Ascending aorta (tissue), 2 donors: ENCODE measurements around the gene FNTB. TPM values are rescaled to one million over a fixed set of nuclear protein-coding genes. Genes with fewer than 3 reads are reported as not detected.
A peak's percentile ranks its signal among the peaks of the same experiment; 100 is the strongest.

Experiments used
- DNase-seq, 2 donors: peaks; one replicate each; pipeline ENCODE4 v3.0.0-alpha.2; 2019; ENCODE audit warnings: low spot score in 2 of 2
- H3K27ac ChIP-seq, 2 donors: fragments of 200-600 bp; sonication (generic); one replicate each; pipeline ENCODE4 v1.5.1; 2016 to 2017; ENCODE audit warnings: mild to moderate bottlenecking in 1 of 2
- H3K27me3 ChIP-seq: fragments of 200-600 bp; sonication (generic); one replicate; pipeline ENCODE4 v1.5.1; 2017
- H3K36me3 ChIP-seq, 2 donors: fragments of 200-600 bp; sonication (generic); one replicate each; pipeline ENCODE4 v1.5.1; 2016
- H3K4me1 ChIP-seq, 2 donors: fragments of 200-600 bp; sonication (generic); one replicate each; pipeline ENCODE4 v1.5.1; 2016 to 2017; ENCODE audit warnings: mild to moderate bottlenecking in 1 of 2
- H3K4me3 ChIP-seq, 2 donors: fragments of 200-600 bp; sonication (generic); one replicate each; pipeline ENCODE4 v1.5.1; 2016 to 2017; ENCODE audit warnings: mild to moderate bottlenecking in 1 of 2
- H3K9me3 ChIP-seq, 2 donors: fragments of 200-600 bp; sonication (generic); one replicate each; pipeline ENCODE4 v1.5.1; 2016
- CTCF ChIP-seq, 3 experiments: fragments of 200-600 bp in 2 of 3; fragments of 450-650 bp in 1 of 3; sonication (generic) in 2 of 3; IDR thresholded peaks; one replicate each; pipeline ENCODE4 v1.5.1; 2016 to 2019; ENCODE audit warnings: antibody characterized with exemption in 3 of 3, mild to moderate bottlenecking in 1 of 3, moderate library complexity in 1 of 3
- intact Hi-C: fragments of 100-400 bp; cut with DNase I; formaldehyde crosslinking; loops from one replicate; pipeline ENCODE4 v1.15.1; 2023
- total RNA-seq: library from RNA; depleted of rRNA; stranded (reverse); fragments of >200 nt; gene quantifications from one replicate; pipeline ENCODE4 v1.1.0, GENCODE V29; 2016

FNTB gene
- total RNA-seq, 1 donor from 2014 or later: 13.9 TPM

- DNase-seq: peak in 1 of 2 donors; percentile 5
- no peaks in the 10 kb centered on the region for H3K27me3 ChIP-seq
- no peaks in the 10 kb centered on the region for H3K9me3 ChIP-seq
- TF ChIP-seq CTCF (IDR thresholded peaks at IDR 0.05): no peak
- H3K4me1 ChIP-seq: no peaks in the 10 kb centered on the region
- H3K27ac ChIP-seq: no peak overlapping the region
- no peak overlapping the region for H3K4me3 ChIP-seq
- H3K36me3 ChIP-seq: peaks cover 3 to 19% of the 10 kb centered on the region in 2 donors
- intact Hi-C loops: no loop called here
These were observed 41.8 kb upstream of the FNTB start for GRCh38 chr14:64944861-64945260.

- H3K27me3 ChIP-seq: no peaks in the 10 kb centered on the region
- intact Hi-C loops: no loop called here
- H3K27ac ChIP-seq: no peak overlapping the region
- DNase-seq: peak in 1 of 2 donors; percentile 35
- H3K36me3 ChIP-seq: peaks cover 3 to 19% of the 10 kb centered on the region in 2 donors
- TF ChIP-seq CTCF (IDR thresholded peaks at IDR 0.05): no peak
- H3K4me3 ChIP-seq: no peak overlapping the region
- H3K4me1 ChIP-seq: no peaks in the 10 kb centered on the region
- no peaks in the 10 kb centered on the region for H3K9me3 ChIP-seq
These were observed 41.1 kb upstream of the FNTB start for GRCh38 chr14:64945431-64946178.

- H3K9me3 ChIP-seq: no peaks in the 10 kb centered on the region
- intact Hi-C loops: no loop called here
- no peaks in the 10 kb centered on the region for H3K27me3 ChIP-seq
- no peaks in the 10 kb centered on the region for H3K4me1 ChIP-seq
- TF ChIP-seq CTCF (IDR thresholded peaks at IDR 0.05): no peak
- peak in 1 of 2 donors; percentile 16 for DNase-seq
- no peak overlapping the region for H3K4me3 ChIP-seq
- no peak overlapping the region for H3K27ac ChIP-seq
- H3K36me3 ChIP-seq: peaks cover 3 to 19% of the 10 kb centered on the region in 2 donors
These were observed 40.2 kb upstream of the FNTB start for GRCh38 chr14:64946310-64947045.

- no peak overlapping the region for H3K27ac ChIP-seq
- intact Hi-C loops: no loop called here
- peaks cover 0 to 3% of the 10 kb centered on the region in 2 donors for H3K4me1 ChIP-seq
- H3K36me3 ChIP-seq: peaks cover 3 to 19% of the 10 kb centered on the region in 2 donors
- no peak for TF ChIP-seq CTCF (IDR thresholded peaks at IDR 0.05)
- no peaks in the 10 kb centered on the region for H3K27me3 ChIP-seq
- no peaks in the 10 kb centered on the region for H3K9me3 ChIP-seq
- peak in 1 of 2 donors; percentile 59 for DNase-seq
- H3K4me3 ChIP-seq: no peak overlapping the region
These were observed 38.7 kb upstream of the FNTB start for GRCh38 chr14:64947710-64948611.

GRCh38 chr14:64948612-64949210 lies 38.0 kb upstream of the FNTB start:
- Histone ChIP-seq H3K27ac (no peak overlapping the region), H3K4me3 (no peak overlapping the region), H3K27me3 (no peaks in the 10 kb centered on the region), H3K36me3 (peaks cover 3 to 11% of the 10 kb centered on the region in 2 donors), H3K9me3 (no peaks in the 10 kb centered on the region), H3K4me1 (peaks cover 0 to 3% of the 10 kb centered on the region in 2 donors)
- TF ChIP-seq CTCF (IDR thresholded peaks at IDR 0.05): no peak
- intact Hi-C loops: no loop called here
- no peak for DNase-seq
